Epithelial cell of proximal tubule (primary cell): ENCODE data around the gene LRRC14B. TPM values are rescaled to one million over a fixed set of nuclear protein-coding genes. Genes with fewer than 3 reads are reported as not detected.
"Not testable (repeated sequence)": the region's sequence is repeated elsewhere in the genome, so short reads cannot be mapped to it uniquely, and the experiment has no call there.

Experiments
- DNase-seq: peaks from one replicate; pipeline ENCODE4 v3.0.0-alpha.2; 2011; ENCODE audit warnings: low read depth
- H3K4me3 ChIP-seq: 2 replicates; pipeline ENCODE4 v1.5.1; 2011; ENCODE audit warnings: low read depth, mild to moderate bottlenecking, low read length
- total RNA-seq: library from RNA; depleted of rRNA; stranded (reverse); fragments of >200 nt; gene quantifications from 2 replicates; pipeline ENCODE4 v1.2.3, GENCODE V29; 2015
- TF ChIP-seq, protein P1 (sequence below): conservative IDR thresholded peaks from 2 replicates; pipeline ENCODE4 v1.5.1; 2012; ENCODE audit warnings: low read depth, mild to moderate bottlenecking, low read length

The LRRC14B gene
- total RNA-seq, 1 donor from 2014 or later = not detected

DNA sequence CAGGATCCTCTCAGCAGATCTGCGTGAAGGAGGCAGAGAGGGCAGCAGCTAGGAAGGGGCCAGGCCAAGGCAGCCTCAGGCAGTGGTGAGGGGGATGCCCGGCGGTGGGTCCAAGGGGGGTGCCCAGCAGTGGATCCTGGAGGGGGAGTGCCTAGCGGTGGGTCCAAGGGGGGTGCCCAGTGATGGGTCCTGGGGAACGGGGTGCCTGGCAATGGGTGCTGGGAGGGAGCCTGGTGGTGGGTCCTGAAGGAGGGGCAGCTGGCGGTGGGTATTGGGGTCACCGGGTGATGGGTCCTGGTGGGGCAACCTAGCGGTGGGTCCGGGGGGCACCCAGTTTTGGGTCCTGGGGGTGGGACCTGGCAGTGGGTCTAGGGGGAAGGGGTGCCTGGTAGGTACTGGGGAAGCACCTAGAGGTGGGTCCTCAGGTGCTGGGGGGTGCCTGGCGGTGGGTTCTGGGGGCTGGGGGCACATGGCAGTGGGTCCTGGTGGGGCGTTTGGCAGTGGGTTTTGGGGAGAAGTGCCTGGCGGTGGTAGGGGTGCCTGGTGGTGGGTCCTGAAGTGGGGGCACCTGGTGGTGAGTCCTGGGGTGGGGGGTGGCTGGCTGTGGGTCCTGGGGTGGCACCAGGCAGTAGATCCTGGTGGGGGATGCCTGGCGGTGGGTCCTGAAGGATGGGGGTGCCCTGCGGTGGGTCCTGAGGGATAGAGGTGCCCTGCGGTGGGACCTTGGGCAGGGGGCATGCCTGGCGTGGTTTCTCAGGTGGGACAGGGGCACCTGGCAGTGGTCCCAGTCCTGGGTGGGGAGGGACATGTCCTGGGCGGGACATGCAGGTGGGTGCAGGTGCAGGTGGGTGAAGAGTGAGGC is 1.9 kb downstream of the LRRC14B start:
- H3K4me3 ChIP-seq = no peak overlapping the region
- TF ChIP-seq, protein P1, sequence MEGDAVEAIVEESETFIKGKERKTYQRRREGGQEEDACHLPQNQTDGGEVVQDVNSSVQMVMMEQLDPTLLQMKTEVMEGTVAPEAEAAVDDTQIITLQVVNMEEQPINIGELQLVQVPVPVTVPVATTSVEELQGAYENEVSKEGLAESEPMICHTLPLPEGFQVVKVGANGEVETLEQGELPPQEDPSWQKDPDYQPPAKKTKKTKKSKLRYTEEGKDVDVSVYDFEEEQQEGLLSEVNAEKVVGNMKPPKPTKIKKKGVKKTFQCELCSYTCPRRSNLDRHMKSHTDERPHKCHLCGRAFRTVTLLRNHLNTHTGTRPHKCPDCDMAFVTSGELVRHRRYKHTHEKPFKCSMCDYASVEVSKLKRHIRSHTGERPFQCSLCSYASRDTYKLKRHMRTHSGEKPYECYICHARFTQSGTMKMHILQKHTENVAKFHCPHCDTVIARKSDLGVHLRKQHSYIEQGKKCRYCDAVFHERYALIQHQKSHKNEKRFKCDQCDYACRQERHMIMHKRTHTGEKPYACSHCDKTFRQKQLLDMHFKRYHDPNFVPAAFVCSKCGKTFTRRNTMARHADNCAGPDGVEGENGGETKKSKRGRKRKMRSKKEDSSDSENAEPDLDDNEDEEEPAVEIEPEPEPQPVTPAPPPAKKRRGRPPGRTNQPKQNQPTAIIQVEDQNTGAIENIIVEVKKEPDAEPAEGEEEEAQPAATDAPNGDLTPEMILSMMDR = no peak
- DNase-seq = no peak

DNA sequence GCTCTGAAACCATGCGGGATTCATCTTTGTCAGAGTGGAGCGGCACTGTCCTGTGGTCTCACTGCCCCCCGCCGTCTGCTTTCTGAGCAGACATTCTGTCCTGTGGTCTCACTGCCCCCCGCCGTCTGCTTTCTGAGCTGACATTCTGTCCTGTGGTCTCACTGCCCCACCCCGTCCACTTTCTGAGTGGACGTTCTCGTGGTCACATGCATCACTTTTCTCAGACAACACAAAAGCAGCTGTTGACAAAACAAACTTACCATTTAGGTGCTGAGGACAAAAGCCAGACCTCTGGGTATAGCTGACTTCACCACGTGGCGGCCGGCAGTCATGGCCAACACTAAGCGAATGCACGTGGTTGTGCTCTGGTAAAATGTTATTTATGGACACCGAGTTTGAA is 2.8 kb downstream of the LRRC14B start:
- no peak for DNase-seq
- no peak overlapping the region for H3K4me3 ChIP-seq
- TF ChIP-seq, protein P1 = no peak

DNA sequence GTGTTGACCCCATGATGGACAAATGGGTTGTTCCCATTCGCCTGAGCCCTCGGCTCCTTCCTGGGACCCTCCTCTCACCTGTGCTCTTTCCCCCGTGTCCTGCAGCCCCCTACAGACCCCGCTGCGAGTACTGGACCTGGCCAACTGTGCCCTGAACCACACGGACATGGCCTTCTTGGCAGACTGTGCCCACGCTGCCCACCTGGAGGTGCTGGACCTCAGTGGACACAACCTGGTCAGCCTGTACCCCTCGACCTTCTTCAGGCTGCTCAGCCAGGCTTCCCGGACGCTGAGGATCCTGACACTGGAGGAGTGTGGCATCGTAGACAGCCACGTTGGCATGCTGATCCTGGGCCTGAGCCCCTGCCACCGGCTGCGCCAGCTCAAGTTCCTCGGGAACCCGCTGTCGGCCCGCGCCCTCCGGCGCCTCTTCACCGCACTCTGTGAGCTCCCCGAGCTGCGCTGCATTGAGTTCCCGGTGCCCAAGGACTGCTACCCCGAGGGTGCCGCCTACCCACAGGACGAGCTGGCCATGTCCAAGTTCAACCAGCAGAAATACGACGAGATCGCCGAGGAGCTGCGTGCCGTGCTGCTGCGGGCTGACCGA is 3.4 kb downstream of the LRRC14B start:
- TF ChIP-seq, protein P1 = no peak
- DNase-seq = no peak
- H3K4me3 ChIP-seq = no peak overlapping the region

DNA sequence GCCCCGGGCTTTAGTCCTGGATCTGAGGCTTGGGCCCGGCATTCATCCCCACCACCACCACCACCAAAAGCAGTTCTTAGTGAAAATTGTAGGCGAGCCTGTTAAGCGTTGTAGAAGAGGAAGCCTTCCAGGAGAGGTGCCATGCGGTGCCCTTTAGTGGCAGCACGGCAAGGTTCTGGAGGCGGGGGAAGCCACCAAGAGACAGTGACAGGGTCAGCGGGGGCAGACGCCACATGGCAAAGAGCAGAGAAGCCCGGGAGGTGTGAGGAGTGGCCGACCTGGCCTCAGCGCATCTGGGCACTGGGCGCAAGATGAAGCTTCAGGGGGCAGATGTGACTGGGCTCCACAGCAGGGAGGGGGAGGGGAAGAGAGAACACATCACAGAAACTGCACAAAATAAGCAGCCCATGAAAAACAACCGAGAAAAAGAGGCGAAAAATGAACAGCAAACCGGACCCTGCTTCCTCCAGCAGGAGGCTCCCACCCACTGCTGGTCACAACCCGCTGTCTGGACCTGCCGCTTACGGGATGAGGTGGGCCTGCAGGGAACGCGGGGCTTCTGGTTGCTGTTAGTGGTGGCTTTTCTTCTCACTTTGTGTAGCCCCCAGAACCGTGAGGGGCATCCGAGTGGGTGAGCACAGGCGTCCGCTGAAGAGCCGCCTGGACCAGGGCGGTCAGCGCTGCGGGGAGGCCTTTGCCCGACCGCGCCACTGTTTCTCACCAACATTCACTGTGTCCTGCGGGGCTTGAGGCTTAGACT is 4.3 kb downstream of the LRRC14B start:
- no peak overlapping the region for H3K4me3 ChIP-seq
- no peak for DNase-seq
- TF ChIP-seq, protein P1 = no peak

DNA sequence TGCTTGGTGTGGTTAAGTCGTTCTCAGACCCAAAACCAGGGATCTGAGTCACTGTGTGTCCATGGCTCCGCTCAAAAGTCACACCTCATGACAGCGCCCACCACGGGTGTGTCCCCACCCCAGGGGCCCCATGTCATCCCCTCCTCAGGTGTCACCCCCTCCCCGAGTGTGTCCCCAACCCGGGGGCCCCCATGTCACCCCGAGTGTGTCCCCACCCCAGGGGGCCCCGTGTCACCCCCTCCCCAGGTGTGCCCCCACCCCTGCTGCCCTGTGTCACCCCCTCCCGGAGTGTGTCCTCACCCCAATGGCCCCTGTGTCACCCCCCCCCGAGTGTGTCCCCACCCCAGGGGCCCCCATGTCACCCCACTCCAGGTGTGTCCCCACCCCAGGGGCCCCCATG is 5.1 kb downstream of the LRRC14B start:
- no peak overlapping the region for H3K4me3 ChIP-seq
- TF ChIP-seq, protein P1 = no peak
- no peak for DNase-seq

DNA sequence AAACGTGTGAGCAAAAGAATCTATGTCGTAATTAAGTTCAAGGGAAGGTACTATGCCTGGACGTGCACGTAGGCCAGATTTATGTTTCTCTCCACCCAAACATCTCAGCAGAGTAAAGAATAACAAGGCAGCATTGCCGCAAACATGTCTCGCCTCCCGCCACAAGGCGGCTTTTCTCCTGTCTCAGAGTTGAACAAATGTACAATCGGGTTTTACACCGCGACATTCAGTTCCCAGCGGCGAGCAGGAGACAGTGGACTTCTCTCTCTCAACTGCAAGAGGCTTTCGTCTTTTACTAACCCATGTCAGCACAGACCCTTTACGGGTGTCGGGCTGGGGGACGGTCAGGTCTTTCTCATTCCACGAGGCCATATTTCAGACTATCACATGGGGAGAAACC is 5.7 kb downstream of the LRRC14B start:
- not testable (repeated sequence) for DNase-seq, H3K4me3 ChIP-seq

DNA sequence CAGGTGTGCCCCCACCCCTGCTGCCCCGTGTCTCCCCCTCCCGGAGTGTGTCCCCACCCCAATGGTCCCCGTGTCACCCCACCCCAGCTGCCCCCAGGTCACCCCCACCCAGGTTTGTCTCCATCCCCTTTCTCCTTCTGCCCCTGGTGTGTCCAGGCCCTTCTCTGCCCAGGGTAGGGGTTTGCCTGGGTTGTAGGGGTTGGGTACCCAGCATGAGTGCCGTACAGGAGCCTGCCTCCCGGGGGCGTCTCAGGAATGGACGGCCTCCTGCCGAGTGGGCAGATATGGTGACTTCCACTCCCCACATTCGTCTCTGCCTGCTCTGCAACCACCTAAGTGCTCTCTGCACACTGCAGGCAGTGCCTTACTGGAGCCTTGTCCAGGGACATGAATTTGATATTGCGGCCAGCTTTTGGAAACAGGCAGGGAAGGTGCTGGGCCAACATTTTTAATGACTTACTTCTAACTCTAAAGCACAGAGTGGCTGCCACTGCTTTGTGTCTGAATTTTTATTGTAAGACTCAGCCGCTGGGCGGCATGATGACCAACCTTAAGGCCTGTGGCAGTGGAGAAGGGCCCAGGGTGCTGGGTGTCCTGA is 6.7 kb downstream of the LRRC14B start:
- H3K4me3 ChIP-seq = no peak overlapping the region
- DNase-seq = no peak

More for the DNA sequence above, 6.7 kb downstream of the LRRC14B start:
- TF ChIP-seq, protein P1 = no peak
